SK-N-SH treated with all-trans-retinoic acid at 6 μM for 48 hours (cell line): ENCODE measurements around the gene FGF18.

ENCODE experiments used
- ARNTL ChIP-seq: fragments of 450-650 bp; formaldehyde crosslinking; IDR thresholded peaks from 2 replicates; pipeline ENCODE4 v1.5.0; 2020; ENCODE audit warnings: low read depth, mild to moderate bottlenecking, moderate library complexity, borderline replicate concordance
- BACH2 ChIP-seq: fragments of 250-450 bp; sonication (Bioruptor Pico); IDR thresholded peaks from 2 replicates; pipeline ENCODE4 v1.9.0; 2021; ENCODE audit warnings: mild to moderate bottlenecking, borderline replicate concordance
- ESRRG ChIP-seq: fragments of 250-450 bp; sonication (Bioruptor Pico); IDR thresholded peaks from 2 replicates; pipeline ENCODE4 v1.6.1; 2021; ENCODE audit warnings: mild to moderate bottlenecking
- PPARA ChIP-seq: fragments of 250-450 bp; sonication (Bioruptor Pico); IDR thresholded peaks from 2 replicates; pipeline ENCODE4 v1.5.0; 2020; ENCODE audit warnings: mild to moderate bottlenecking, borderline replicate concordance
- SNAI2 ChIP-seq: fragments of 250-450 bp; sonication (Bioruptor Pico); IDR thresholded peaks from 2 replicates; pipeline ENCODE4 v1.5.0; 2020; ENCODE audit warnings: mild to moderate bottlenecking, moderate library complexity
- TCF4 ChIP-seq: fragments of 250-450 bp; sonication (Bioruptor Pico); IDR thresholded peaks from 2 replicates; pipeline ENCODE4 v1.8.0; 2021; ENCODE audit warnings: mild to moderate bottlenecking, moderate library complexity, borderline replicate concordance
- TOX ChIP-seq: fragments of 250-450 bp; sonication (Bioruptor Pico); IDR thresholded peaks from 2 replicates; pipeline ENCODE4 v1.8.0; 2021; ENCODE audit warnings: mild to moderate bottlenecking, moderate library complexity, borderline replicate concordance
- TSHZ2 ChIP-seq: fragments of 250-450 bp; sonication (Bioruptor Pico); IDR thresholded peaks from 2 replicates; pipeline ENCODE4 v1.5.0; 2020; ENCODE audit warnings: mild to moderate bottlenecking, moderate library complexity
- ZFP3 ChIP-seq: fragments of 250-450 bp; sonication (Bioruptor Pico); IDR thresholded peaks from 2 replicates; pipeline ENCODE4 v1.5.0; 2020; ENCODE audit warnings: mild to moderate bottlenecking, moderate library complexity
- ZFP30 ChIP-seq: fragments of 450-650 bp; formaldehyde crosslinking; IDR thresholded peaks from 2 replicates; pipeline ENCODE4 v1.5.0; 2022; ENCODE audit warnings: mild to moderate bottlenecking, moderate library complexity
- ZNF565 ChIP-seq: fragments of 450-650 bp; formaldehyde crosslinking; conservative IDR thresholded peaks from 2 replicates; pipeline ENCODE4 v1.5.0; 2020; ENCODE audit warnings: low read depth, mild to moderate bottlenecking, moderate library complexity
- ZNF8 ChIP-seq: fragments of 450-650 bp; formaldehyde crosslinking; IDR thresholded peaks from 2 replicates; pipeline ENCODE4 v1.5.0; 2020; ENCODE audit warnings: mild to moderate bottlenecking, moderate library complexity
- TF ChIP-seq, protein P1 (sequence below): fragments of 250-450 bp; sonication (Bioruptor Pico); IDR thresholded peaks from 2 replicates; pipeline ENCODE4 v1.8.0; 2020; ENCODE audit warnings: mild to moderate bottlenecking, moderate library complexity, borderline replicate concordance

- TF ChIP-seq ZFP30 (CRISPR knock-in tag) (no peak), ZFP3 (no peak), SNAI2 (CRISPR knock-in tag) (no peak), ARNTL (CRISPR knock-in tag) (no peak), TSHZ2 (CRISPR knock-in tag) (no peak), ZNF565 (no peak), BACH2 (CRISPR knock-in tag) (no peak), ESRRG (CRISPR knock-in tag) (no peak), PPARA (no peak), TCF4 (CRISPR knock-in tag) (no peak), ZNF8 (CRISPR knock-in tag) (no peak), TOX (CRISPR knock-in tag) (no peak)
- TF ChIP-seq, protein P1, sequence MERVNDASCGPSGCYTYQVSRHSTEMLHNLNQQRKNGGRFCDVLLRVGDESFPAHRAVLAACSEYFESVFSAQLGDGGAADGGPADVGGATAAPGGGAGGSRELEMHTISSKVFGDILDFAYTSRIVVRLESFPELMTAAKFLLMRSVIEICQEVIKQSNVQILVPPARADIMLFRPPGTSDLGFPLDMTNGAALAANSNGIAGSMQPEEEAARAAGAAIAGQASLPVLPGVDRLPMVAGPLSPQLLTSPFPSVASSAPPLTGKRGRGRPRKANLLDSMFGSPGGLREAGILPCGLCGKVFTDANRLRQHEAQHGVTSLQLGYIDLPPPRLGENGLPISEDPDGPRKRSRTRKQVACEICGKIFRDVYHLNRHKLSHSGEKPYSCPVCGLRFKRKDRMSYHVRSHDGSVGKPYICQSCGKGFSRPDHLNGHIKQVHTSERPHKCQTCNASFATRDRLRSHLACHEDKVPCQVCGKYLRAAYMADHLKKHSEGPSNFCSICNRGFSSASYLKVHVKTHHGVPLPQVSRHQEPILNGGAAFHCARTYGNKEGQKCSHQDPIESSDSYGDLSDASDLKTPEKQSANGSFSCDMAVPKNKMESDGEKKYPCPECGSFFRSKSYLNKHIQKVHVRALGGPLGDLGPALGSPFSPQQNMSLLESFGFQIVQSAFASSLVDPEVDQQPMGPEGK: no peak
These were observed 4.2 kb upstream of the FGF18 start for GRCh38 chr5:171415115-171415730.
